DMS114 treated with DMSO at 0.1 percent for 48 hours (cell line): ENCODE results near the gene LVRN.

Source experiments
- DNase-seq: peaks from one replicate; lab custom pipeline; 2025; ENCODE audit not compliant: unreplicated experiment; lab: John Stamatoyannopoulos, UW

Gene LVRN

DNA sequence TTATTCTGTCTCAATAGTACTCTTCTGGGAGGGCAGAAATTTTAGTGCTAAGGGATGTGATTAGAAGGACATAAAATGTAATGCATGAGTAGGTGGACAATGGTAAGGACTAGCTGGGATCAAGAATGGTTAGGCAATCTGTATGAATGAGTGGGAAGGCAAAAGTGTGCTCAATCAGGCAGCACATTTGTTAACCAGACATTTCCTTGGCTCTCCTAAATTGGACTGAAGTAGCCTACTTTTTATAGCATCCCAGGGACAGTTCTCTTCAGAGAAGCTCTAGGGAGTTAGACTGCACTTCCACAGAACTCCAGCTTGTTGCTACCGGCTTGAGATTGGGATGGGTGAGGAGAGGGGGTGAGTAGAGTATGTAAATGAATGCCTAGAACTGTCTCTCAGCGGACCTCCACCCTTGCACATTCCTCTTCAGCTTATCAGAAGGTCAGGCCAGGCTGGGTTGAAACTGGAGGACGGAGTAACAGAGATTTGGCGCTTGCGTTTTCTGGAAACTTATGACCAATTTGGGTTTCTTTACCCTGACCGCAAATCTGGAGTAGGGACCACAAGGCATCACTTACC lies 51.0 kb downstream of the LVRN start:
- DNase-seq, result no peak

DNA sequence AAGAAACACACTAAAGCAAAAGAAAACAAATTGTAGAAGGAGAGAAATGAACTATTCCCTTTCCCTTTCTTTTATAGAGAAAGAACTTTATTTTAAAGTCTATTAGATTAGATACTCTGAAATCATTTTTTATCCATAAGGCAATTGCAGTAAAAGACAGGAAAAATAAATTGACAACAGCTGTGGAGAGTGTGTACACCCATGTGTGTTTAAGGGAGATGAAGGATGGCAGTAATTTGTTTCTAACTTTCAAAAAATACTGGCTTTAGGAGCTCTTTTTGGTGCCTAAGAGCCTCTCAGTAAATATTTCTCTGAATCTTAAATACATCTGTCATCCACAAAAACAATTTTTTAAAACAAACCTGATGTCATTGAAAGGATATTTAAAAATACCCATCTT lies 51.7 kb downstream of the LVRN start:
- DNase-seq, result no peak

GRCh38 chr5:116023619-116024018 lies 61.3 kb downstream of the LVRN start:
- no peak for DNase-seq

DNA sequence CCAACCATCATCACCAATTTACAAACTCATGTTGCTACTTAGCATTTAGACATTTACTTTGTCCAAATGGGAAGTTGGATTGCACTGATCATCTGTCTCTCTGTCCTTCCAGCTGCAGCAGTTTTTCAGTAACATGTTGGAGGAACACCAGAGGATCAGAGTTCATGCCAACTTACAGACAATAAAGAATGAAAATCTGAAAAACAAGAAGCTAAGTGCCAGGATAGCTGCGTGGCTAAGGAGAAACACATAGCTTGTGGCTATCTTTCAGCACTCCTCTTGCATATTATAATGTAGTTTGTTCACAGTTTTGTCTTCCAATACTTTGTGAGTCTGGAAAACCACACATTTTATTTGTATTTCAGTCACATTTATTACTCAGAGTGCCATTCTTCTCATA lies 63.6 kb downstream of the LVRN start:
- DNase-seq, result no peak

GRCh38 chr5:116032094-116032517 lies 69.8 kb downstream of the LVRN start, which contains the start of gene ARL14EPL:
ARL14EPL (plus strand) TSS chr5:116032472; CDS start chr5:116051466, 18,994 bp downstream.
- DNase-seq, result no peak

GRCh38 chr5:116032991-116033390 lies 70.7 kb downstream of the LVRN start:
- no peak for DNase-seq

GRCh38 chr5:116035123-116035522 lies 72.8 kb downstream of the LVRN start:
- DNase-seq, result no peak

GRCh38 chr5:116037236-116037822 lies 75.1 kb downstream of the LVRN start:
- no peak for DNase-seq

GRCh38 chr5:116038817-116039216 lies 76.5 kb downstream of the LVRN start:
- DNase-seq, result no peak

GRCh38 chr5:116042375-116042774 lies 80.1 kb downstream of the LVRN start:
- DNase-seq, result no peak

GRCh38 chr5:116044073-116044472 lies 81.8 kb downstream of the LVRN start:
- no peak for DNase-seq

DNA sequence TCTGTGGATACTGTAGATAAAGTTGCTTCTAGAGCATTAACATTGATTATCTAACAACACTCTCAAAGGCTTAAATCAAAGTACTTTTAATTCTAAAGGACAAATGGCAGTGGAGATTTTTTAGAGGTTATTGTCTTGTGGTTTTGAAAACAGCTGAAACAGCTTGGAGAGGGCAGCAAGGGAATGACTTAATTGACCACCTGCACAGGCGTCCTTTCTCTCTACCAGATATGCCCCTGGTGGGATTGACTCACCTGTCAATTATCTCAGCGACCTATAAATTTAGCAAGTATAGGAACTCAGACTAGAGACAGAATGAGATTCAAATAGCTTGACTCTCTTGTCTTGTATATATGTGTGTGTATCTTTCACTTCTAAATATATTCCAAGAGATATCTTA lies 83.5 kb downstream of the LVRN start:
- DNase-seq, result no peak

- DNase-seq, result no peak
Measured at GRCh38 chr5:116046261-116046660, 84.0 kb downstream of the LVRN start.

DNA sequence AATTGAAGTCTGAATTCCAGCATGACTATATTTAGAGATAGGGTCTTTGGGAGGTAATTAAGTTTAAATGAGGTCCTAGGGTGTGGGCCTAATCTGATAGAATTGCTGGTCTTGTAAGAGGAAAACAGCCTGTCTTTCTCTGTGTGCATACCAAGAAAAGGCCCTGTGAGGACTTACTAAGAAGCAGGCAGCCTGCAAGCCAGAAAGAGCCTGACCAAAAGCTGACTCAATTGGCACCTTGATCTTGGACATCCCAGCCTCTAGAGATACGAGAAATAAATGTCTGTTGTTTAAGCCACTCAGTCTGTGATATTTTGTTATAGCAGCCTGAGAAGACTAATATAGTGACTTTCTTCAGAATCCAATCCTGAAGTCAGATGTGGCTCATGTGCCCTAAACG lies 84.5 kb downstream of the LVRN start:
- DNase-seq, result no peak

- no peak for DNase-seq
Measured at GRCh38 chr5:116058346-116058936, 96.2 kb downstream of the LVRN start.

DNA sequence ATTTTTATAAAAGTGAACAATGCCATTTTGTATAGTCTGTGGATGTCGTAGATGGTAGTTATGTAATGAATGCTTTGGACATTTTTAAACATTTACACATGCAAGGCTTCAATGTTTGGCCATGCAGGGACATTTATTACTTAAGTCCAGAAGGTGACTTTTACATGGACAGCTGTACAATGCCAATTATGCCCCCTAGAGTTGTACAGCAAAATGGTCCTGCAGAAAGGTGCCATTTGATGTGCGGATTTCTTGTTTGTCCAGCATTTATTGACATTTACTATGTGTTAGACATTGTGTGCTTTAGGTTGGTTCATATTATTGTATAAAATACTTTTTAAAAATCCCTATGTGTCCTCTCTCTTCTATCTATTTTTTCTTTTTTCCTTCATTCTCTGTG lies 100.1 kb downstream of the LVRN start:
- DNase-seq, result no peak

DNA sequence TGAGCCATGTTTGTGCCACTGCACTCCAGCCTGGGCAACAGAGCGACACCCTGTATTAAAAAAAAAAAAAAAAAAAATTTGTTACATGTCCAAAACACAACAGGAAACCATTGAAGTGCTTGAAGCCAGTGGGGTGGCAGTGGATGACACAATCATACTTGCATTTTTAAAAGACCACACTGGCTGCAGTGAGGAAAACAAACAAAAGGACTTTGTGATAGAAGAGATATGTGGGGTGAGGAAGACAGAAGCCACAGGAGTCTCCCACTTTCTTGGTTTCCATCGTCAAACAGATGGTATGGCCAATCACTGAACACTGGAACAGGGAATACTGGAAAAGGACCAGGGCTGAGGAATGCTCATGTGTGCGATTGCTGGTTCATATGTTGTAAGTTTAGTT lies 101.7 kb downstream of the LVRN start:
- DNase-seq, result no peak

DNA sequence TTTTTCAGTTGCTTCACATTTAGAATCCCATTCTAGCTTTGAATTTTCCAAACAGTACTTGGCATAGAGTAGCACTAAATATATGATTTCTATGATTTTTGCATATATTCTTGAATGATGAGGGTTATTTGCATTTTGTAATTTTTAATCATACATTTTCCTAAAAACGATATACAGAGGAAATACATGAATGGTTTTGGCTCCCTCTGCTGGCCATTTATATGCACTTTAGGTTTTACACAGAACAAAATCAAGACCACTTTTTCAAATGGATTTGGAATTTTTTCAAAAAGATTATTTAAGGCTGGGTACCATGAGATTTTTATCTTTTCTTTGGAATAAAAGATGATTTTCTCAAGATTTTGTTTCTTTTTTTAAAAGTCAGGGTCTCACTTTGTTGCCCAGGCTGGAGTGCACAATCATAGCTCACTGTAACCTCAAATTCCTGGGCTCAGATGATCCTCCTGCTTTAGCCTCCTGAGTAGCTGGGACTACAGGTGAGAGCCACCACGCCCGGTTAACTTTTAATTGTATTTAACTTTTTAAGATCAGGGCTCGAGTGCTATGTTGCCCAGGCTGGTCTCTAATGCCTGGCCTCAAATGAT lies 105.9 kb downstream of the LVRN start:
- peak; percentile 44 for DNase-seq

- no peak for DNase-seq
Measured at GRCh38 chr5:116071211-116071610, 108.9 kb downstream of the LVRN start.

GRCh38 chr5:116075191-116075831 lies 113.0 kb downstream of the LVRN start:
- DNase-seq, result no peak

- DNase-seq, result no peak
Measured at GRCh38 chr5:116076496-116076895, 114.2 kb downstream of the LVRN start.
